ENCODE data around the gene MAPK14. TPM values are rescaled to one million over a fixed set of nuclear protein-coding genes. Genes with fewer than 3 reads are reported as not detected.

MAPK14 gene
- total and polyA plus RNA-seq, 9 of the 15 experiments (the other 6 are each of a cell fraction or from before 2014, with no cell fraction given): 8.8 to 62.7 (median 35.5) TPM

- no peak for TF ChIP-seq PRPF4 (IDR thresholded peaks at IDR 0.05; ENCODE audit: insufficient read depth, low read depth, low read length, poor library complexity, severe bottlenecking)
- TF ChIP-seq, protein P1, sequence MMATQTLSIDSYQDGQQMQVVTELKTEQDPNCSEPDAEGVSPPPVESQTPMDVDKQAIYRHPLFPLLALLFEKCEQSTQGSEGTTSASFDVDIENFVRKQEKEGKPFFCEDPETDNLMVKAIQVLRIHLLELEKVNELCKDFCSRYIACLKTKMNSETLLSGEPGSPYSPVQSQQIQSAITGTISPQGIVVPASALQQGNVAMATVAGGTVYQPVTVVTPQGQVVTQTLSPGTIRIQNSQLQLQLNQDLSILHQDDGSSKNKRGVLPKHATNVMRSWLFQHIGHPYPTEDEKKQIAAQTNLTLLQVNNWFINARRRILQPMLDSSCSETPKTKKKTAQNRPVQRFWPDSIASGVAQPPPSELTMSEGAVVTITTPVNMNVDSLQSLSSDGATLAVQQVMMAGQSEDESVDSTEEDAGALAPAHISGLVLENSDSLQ (IDR thresholded peaks at IDR 0.05): peak; percentile 49; the same call in 1 of the 2 replicates
- no peak for TF ChIP-seq ILF3 (IDR thresholded peaks at IDR 0.05; ENCODE audit: borderline replicate concordance)
- TF ChIP-seq, protein P2, sequence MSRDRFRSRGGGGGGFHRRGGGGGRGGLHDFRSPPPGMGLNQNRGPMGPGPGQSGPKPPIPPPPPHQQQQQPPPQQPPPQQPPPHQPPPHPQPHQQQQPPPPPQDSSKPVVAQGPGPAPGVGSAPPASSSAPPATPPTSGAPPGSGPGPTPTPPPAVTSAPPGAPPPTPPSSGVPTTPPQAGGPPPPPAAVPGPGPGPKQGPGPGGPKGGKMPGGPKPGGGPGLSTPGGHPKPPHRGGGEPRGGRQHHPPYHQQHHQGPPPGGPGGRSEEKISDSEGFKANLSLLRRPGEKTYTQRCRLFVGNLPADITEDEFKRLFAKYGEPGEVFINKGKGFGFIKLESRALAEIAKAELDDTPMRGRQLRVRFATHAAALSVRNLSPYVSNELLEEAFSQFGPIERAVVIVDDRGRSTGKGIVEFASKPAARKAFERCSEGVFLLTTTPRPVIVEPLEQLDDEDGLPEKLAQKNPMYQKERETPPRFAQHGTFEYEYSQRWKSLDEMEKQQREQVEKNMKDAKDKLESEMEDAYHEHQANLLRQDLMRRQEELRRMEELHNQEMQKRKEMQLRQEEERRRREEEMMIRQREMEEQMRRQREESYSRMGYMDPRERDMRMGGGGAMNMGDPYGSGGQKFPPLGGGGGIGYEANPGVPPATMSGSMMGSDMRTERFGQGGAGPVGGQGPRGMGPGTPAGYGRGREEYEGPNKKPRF (IDR thresholded peaks at IDR 0.05; ENCODE audit: low read depth, low read length): no peak
- no peak for TF ChIP-seq SRSF1 (IDR thresholded peaks at IDR 0.05; ENCODE audit: low read depth, low read length)
- TF ChIP-seq MEIS2 (IDR thresholded peaks at IDR 0.05; ENCODE audit: partially characterized antibody): peak; percentile 10
- TF ChIP-seq CEBPB (tag; IDR thresholded peaks at IDR 0.05): peak; percentile 92
- TF ChIP-seq RFX5 (IDR thresholded peaks at IDR 0.05; ENCODE audit: low read depth, low read length): no peak
- no peak for TF ChIP-seq GATA2 (CRISPR knock-in tag; IDR thresholded peaks at IDR 0.05)
- TF ChIP-seq TGIF2 (CRISPR knock-in tag; IDR thresholded peaks at IDR 0.05): no peak
- TF ChIP-seq SAP30 (IDR thresholded peaks at IDR 0.05; ENCODE audit: borderline replicate concordance, insufficient read depth, low read depth, low read length, poor library complexity, severe bottlenecking): no peak
- peak; percentile 100 for TF ChIP-seq ETV5 (CRISPR knock-in tag; IDR thresholded peaks at IDR 0.05; ENCODE audit: low read depth)
- no peak for TF ChIP-seq NBN (IDR thresholded peaks at IDR 0.05; ENCODE audit: low read depth)
- no peak for TF ChIP-seq SP2 (IDR thresholded peaks at IDR 0.05; ENCODE audit: extremely low read depth, low read depth, low read length, poor library complexity, severe bottlenecking)
- no peak for TF ChIP-seq RBM14 (IDR thresholded peaks at IDR 0.05; ENCODE audit: borderline replicate concordance, insufficient read depth, low read depth, low read length)
- no peak for TF ChIP-seq ELK1 (CRISPR knock-in tag; IDR thresholded peaks at IDR 0.05)
- no peak for TF ChIP-seq ZNF644 (tag; IDR thresholded peaks at IDR 0.05; ENCODE audit: low read depth)
- TF ChIP-seq JUND (IDR thresholded peaks at IDR 0.05; ENCODE audit: borderline replicate concordance, low read depth, low read length): peak; percentile 95
- peak; percentile 88; the same call in 2 of the 3 replicates for TF ChIP-seq JUND (tag; IDR thresholded peaks at IDR 0.05; ENCODE audit: borderline replicate concordance, low read depth, low read length)
- TF ChIP-seq ZNF764 (CRISPR knock-in tag; IDR thresholded peaks at IDR 0.05; ENCODE audit: low read depth): no peak
- TF ChIP-seq GABPA (tag; conservative IDR thresholded peaks at IDR 0.05; ENCODE audit: low read depth): peak; percentile 67
- no peak for TF ChIP-seq CBX2 (IDR thresholded peaks at IDR 0.05; ENCODE audit: insufficient read depth, low read length, poor library complexity, severe bottlenecking)
- no peak for TF ChIP-seq NELFE (IDR thresholded peaks at IDR 0.05; ENCODE audit: insufficient read depth, insufficient read length)
- peak; percentile 72; the same call in 1 of the 2 replicates for TF ChIP-seq L3MBTL2 (IDR thresholded peaks at IDR 0.05)
- no peak for TF ChIP-seq DDX20 (tag; IDR thresholded peaks at IDR 0.05; ENCODE audit: low read depth)
Measured at GRCh38 chr6:36127462-36128016, 99.9 kb downstream of the MAPK14 start (continued).
